IPS DF 6.9 (cell line): ENCODE data around the gene CHCHD6.
A peak's percentile ranks its signal among the peaks of the same experiment; 100 is the strongest.

Experiments
- DNase-seq: peaks from one replicate; pipeline ENCODE4 v3.0.0-alpha.2; 2013; ENCODE audit warnings: low read depth, low spot score
- H3K27ac ChIP-seq: one replicate; pipeline ENCODE4 v1.5.1; 2013; ENCODE audit warnings: low read length, control low read depth
- H3K27me3 ChIP-seq: 2 replicates; pipeline ENCODE4 v1.6.1; 2013; ENCODE audit warnings: mild to moderate bottlenecking, low read length; ENCODE audit not compliant: control insufficient read depth, insufficient read depth
- H3K36me3 ChIP-seq: 2 replicates; pipeline ENCODE4 v1.6.1; 2013; ENCODE audit warnings: low read length; ENCODE audit not compliant: control insufficient read depth, insufficient read depth
- H3K4me1 ChIP-seq: 2 replicates; pipeline ENCODE4 v1.6.1; 2013; ENCODE audit warnings: low read length; ENCODE audit not compliant: control insufficient read depth, insufficient read depth
- H3K4me3 ChIP-seq: 2 replicates; pipeline ENCODE4 v1.5.1; 2013; ENCODE audit warnings: mild to moderate bottlenecking, low read length
- H3K9me3 ChIP-seq: 2 replicates; pipeline ENCODE4 v1.6.1; 2013; ENCODE audit warnings: low read length, inconsistent platforms; ENCODE audit not compliant: control insufficient read depth, insufficient read depth
- WGBS: extraction: QIAGEN DNeasy Blood & Tissue Kit; methylation state at CpG from one replicate; pipeline ENCODE4 v1.1.7; 2013; ENCODE audit warnings: mixed read lengths, missing lambda C conversion rate; ENCODE audit not compliant: insufficient read length, insufficient coverage; 5-methylcytosine and 5-hydroxymethylcytosine counted together

CHCHD6 gene, protein sequence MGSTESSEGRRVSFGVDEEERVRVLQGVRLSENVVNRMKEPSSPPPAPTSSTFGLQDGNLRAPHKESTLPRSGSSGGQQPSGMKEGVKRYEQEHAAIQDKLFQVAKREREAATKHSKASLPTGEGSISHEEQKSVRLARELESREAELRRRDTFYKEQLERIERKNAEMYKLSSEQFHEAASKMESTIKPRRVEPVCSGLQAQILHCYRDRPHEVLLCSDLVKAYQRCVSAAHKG

DNA sequence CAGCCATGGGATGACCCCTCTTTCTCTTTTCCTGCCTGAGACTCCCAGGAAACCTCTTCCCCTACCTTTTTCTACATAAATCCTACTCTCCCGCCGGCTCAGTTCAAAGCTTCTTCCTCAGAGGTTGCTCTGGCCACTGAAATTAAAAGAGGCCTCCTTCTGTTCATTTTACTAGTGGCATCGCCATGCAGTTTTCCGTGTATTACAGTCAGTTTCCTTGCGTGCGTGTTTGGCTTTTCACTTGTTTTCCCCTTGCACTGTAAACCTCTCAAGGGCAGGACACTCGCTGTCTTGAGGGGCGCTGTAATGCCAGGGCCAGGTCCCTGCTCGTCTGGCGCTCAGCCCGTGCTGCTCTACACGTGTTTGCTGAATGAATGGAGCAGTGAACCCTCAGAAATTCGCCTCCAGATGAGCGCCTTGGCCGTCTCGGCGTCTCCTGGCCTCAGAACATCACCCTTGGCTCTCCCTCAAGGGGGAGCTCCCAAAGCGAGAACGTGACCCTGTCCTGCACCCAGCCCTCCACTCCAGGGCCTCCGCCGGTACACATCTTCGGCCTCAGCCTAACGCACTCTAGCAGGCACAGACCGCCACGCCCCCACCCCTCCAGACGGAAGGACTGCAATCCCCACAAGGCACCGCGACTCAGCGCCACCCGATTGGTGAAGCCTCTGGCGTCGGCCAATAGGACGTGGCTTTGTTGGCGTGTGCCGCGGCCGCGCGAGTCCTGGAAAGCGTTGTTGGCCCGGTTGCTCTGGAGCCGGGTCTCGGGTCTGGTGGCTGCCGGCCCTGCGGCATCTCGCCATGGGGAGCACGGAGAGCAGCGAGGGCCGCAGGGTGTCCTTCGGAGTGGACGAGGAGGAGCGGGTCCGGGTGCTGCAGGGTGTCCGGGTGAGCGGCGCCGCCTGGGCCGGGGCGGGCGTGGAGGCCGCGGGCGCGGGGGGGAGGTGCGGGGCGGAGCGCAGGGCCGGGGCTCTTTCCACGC, at the start of gene CHCHD6:
TSS of gene CHCHD6 (plus strand) at position 729 of the 982 bp plus-strand sequence. CDS start at position 802, 73 bp downstream.
- DNase-seq, result peak; percentile 94
- no CpG with 5 or more reads among the region's 69 CpGs for WGBS
- no peaks in the 10 kb centered on the region for H3K9me3 ChIP-seq
- peaks cover 2% of the 10 kb centered on the region; the same call in 1 of the 2 replicates for H3K4me1 ChIP-seq
- H3K27ac ChIP-seq, result no peak within 1 kb of the TSS
- H3K27me3 ChIP-seq, result no peaks in the 10 kb centered on the region
- H3K36me3 ChIP-seq, result no peaks in the 10 kb centered on the region
- H3K4me3 ChIP-seq, result peak within 1 kb of the TSS; percentile 79

DNA sequence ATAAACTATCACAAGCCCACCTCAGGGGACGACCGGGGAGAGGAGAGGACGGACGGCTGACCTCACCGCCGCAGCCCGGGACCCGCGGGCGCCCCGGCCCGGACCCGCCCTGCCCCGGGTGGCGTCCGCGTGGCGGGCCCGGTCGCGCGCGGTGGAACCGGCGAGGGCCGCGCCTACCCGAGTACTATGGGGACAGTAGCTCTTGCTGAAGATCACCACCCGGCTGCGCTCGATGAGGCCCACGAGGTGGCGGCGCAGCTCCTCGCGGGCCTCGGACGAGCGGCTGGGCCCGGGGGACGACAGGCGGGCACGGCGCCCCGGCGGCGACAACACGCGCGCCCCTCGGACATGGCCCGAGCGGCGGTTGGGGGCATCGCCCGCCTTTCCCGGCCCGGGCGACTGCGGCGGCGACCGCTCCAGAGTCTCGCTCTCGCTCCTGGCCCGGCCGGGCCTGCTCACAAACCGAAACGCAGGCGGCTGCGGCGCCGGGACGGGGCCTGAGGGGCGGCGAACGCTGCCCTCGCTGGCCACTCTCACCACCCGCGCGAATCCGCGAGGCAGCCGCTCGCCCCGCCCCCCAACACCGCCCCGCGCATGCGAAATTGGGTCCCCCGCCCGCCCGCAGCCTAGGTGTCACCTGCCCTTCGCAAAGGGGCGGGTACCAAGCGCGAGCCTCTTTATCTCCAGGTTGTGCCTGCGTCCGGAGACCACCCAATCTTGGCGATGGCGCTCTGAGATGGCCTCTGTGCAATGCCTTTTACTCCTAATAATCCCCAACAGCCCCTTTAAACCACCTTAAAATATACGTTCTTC, 49.3 kb upstream of the CHCHD6 start, which contains the start of gene TXNRD3:
TSS of gene TXNRD3 (minus strand) at position 554 of the 813 bp plus-strand sequence.
- WGBS, result no CpG with 5 or more reads among the region's 102 CpGs
- Histone ChIP-seq H3K9me3 (no peaks in the 10 kb centered on the region), H3K27me3 (peaks cover 2% of the 10 kb centered on the region; the same call in 1 of the 2 replicates), H3K36me3 (no peaks in the 10 kb centered on the region), H3K4me1 (no peaks in the 10 kb centered on the region), H3K27ac (no peak within 1 kb of the TSS), H3K4me3 (peak within 1 kb of the TSS; percentile 41)
- peak; percentile 45 for DNase-seq

DNA sequence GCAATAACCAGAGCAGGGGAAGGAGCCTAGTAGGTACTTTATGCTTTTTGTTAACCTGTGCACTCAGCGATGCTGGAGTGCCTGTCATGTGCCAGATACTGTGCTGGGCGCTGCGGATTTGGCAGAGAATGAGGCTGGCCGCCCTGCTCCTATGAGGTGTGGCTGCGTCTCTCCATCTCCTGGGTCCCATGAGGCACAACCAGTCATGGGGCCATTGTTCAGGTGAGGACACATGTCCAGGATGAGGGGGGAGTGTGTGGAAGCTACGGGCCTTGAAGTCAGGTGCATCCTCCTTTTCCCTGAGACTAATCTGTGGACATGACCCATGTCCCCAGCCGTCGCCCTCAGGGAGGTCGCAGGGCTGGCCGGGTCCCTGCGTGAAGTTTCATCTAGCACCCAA, 48.2 kb upstream of the CHCHD6 start:
- H3K27ac ChIP-seq, result no peak overlapping the region
- H3K4me3 ChIP-seq, result no peak overlapping the region
- DNase-seq, result no peak
- peaks cover 2% of the 10 kb centered on the region; the same call in 1 of the 2 replicates for H3K27me3 ChIP-seq
- WGBS, result no CpG with 5 or more reads among the region's 11 CpGs
- H3K4me1 ChIP-seq, result no peaks in the 10 kb centered on the region
- no peaks in the 10 kb centered on the region for H3K36me3 ChIP-seq
- H3K9me3 ChIP-seq, result no peaks in the 10 kb centered on the region

DNA sequence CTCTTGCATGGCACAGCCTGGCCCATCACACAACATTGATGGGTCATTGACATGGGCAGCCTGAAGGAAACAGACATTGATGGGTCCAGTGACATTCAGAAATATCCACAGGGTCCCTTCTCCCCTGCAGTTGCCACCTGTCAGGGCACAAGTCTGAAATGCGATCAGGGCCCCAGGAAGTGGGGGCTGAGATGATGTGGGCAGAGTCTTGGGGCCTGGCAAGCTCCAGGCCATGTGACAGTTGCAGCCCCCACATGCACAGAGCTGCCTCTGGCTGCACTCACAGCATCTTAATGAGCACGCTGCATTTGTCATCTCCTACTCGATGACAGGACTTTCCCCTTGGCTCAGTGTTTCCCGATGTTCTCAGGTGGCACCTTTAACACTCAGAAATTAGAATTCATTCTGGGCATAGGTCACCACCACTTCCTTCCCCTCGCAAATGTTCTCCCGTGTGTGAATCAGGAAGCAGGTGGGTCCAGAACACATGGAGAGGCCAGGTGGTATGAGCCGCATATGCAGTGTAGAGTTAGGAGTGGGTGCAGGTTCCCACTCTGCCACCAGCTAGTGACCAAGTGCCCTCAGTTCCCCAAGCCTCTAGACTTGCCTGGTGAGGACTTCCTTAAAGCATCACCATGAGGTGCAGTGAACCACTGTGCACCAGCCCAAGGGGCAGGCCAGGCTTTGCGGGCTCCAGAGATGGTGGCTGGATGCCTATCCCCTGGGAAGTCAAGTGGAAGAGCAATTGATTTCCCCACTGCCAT, 47.5 kb upstream of the CHCHD6 start:
- H3K9me3 ChIP-seq, result no peaks in the 10 kb centered on the region
- no peak for DNase-seq
- H3K4me3 ChIP-seq, result no peak overlapping the region
- H3K36me3 ChIP-seq, result no peaks in the 10 kb centered on the region
- WGBS, result no CpG with 5 or more reads among the region's 8 CpGs
- no peak overlapping the region for H3K27ac ChIP-seq
- no peaks in the 10 kb centered on the region for H3K4me1 ChIP-seq
- H3K27me3 ChIP-seq, result peaks cover 2% of the 10 kb centered on the region; the same call in 1 of the 2 replicates

DNA sequence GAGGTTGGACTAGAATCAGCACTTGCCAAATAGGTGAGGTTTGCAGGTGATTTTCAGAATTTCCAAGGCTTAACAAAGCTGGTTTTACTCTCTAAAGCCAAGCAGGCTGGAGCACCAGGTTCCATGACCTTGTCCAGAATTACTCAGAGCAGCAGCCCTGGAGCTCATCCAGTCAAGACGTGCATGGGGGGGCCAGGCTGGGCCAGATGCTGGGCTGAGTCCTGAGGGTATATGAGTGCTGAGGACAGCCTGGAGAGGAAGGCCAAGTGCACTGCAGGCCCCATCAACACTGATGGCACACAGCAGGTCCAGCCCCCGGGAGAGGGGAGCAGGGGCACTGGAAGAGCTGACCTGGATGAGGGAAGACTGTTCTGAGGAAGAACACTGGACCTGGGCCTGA, 46.1 kb upstream of the CHCHD6 start:
- Histone ChIP-seq H3K4me1 (no peaks in the 10 kb centered on the region), H3K9me3 (no peaks in the 10 kb centered on the region), H3K27me3 (peaks cover 2% of the 10 kb centered on the region; the same call in 1 of the 2 replicates), H3K36me3 (no peaks in the 10 kb centered on the region), H3K4me3 (no peak overlapping the region), H3K27ac (no peak overlapping the region)
- no CpG with 5 or more reads among the region's 2 CpGs for WGBS
- no peak for DNase-seq

DNA sequence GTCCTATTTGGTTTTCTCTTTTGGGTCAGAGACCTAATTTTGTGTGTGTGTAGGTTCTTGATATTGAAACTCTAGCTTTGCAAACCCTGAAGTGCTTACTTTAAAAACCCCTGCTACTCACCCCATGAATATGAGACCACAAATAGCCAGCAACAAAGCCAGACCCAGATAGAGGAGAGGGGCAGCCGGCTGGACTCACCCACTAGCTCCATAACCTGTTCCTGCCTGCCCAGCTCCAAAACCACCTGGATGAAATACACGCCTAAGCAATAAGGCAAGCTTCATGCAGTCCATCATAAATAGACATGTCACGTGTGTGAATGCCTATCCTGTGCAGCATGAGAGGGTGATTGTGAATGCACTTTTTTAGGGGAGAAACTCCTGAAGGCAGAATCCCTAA, 45.5 kb upstream of the CHCHD6 start:
- Histone ChIP-seq H3K4me1 (no peaks in the 10 kb centered on the region), H3K27me3 (peaks cover 2% of the 10 kb centered on the region; the same call in 1 of the 2 replicates), H3K9me3 (no peaks in the 10 kb centered on the region), H3K4me3 (no peak overlapping the region), H3K36me3 (no peaks in the 10 kb centered on the region), H3K27ac (no peak overlapping the region)
- no CpG with 5 or more reads among the region's 3 CpGs for WGBS
- no peak for DNase-seq

DNA sequence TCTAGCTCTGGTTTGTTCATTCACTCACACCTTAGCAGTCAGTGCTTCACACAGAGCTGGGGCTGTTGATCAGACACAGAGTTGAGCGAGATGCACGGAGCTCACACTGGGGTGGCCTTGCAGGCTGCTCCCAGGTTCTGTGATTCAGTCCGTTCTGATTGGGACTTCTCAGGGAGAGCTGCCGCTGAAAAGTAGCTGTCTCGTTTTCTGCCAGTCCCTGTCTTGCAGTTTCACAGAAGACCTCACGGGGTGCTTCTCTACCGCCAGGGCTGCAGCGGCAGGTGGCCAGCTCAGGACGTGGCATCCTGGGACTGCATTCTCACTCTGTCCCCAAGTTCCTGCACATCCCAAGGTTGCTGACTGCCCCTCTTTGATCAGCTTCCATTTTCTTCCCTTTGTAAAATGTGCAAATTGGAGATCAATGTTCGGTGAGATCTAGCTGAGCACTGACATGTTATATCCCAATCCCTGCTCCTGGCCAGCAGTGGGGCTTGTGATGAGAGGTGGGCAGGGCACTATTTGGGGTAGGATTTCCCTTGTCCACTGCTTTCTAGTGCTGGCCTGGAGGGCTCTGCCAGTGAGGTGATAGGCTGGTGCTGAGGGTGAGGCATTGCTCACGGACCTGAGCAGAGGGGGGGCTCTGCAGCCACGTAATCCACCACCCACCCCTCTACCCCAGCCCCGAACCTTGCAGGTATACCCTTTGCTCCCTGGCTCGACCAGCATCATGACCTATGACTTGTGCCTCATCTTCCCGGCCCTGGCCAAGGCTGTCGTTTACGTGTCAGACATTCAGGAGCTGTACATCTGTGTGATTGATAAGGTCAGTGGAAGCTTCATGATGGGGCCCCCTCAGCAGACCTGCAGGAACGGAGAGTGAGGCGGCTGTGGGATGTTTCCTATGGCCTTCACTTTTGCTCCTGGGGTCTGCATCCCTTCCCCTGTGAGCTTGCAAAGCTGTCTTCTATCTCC, 43.8 kb upstream of the CHCHD6 start:
- Histone ChIP-seq H3K27me3 (no peaks in the 10 kb centered on the region), H3K27ac (no peak overlapping the region), H3K36me3 (no peaks in the 10 kb centered on the region), H3K4me1 (no peaks in the 10 kb centered on the region), H3K9me3 (no peaks in the 10 kb centered on the region), H3K4me3 (no peak overlapping the region)
- WGBS, result no CpG with 5 or more reads among the region's 19 CpGs
- no peak for DNase-seq

DNA sequence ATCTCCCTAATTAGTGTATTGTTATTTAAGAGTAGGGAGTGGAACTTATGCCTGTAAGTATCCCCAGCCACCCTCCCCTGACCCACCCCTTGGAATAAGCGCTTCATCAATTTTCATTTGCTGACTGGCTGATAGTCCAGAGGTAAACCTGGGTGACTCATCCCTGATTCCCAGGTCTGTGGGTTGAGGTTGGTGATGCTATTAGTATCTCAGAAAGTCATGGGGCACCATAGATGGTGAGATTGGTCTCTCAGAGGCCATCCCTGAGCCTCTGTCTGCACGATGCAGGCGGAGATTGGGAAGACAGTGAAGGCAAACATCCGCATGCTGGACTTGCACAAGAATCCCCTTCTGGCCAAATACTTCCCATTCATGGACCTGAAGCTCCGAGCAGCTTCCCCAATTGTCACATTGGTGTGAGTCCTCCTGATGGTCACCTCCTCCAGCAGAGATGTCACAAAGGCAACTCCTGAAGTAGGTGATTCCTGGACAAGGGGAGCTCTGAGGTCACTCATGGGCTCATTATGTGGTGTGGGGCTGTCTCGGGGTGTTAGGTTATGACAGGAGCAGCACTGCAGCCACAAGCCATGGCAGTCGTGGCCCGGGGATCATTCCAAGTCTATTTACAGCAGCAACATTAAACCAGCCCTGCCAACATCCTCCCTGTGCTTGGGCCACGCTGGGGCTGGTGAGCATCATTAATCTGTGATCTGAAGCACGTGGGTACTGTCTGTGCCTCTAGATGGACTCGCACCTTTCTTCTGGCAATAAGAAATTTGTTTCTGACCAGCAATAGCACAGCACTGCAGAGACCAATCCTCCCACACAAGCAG, 42.3 kb upstream of the CHCHD6 start:
- Histone ChIP-seq H3K9me3 (no peaks in the 10 kb centered on the region), H3K36me3 (no peaks in the 10 kb centered on the region), H3K4me3 (no peak overlapping the region), H3K4me1 (no peaks in the 10 kb centered on the region), H3K27ac (no peak overlapping the region), H3K27me3 (no peaks in the 10 kb centered on the region)
- no CpG with 5 or more reads among the region's 11 CpGs for WGBS
- no peak for DNase-seq
